ENCODE data around the gene KRT6B. TPM values are rescaled to one million over a fixed set of nuclear protein-coding genes. Genes with fewer than 3 reads are reported as not detected.

Gene KRT6B
- total and polyA plus RNA-seq, 9 of the 15 experiments (the other 6 are each of a cell fraction or from before 2014, with no cell fraction given) = not detected

GRCh38 chr12:52448228-52448627 is 3.7 kb downstream of the KRT6B start:
- Histone ChIP-seq H3K79me2 (ENCODE audit: control insufficient read depth, insufficient read depth, low read length) (no peaks in the 10 kb centered on the region), H3K36me3 (ENCODE audit: control insufficient read depth, insufficient read depth, low read length) (no peaks in the 10 kb centered on the region), H3K27me3 (ENCODE audit: control insufficient read depth in 2 of 2, insufficient read depth in 2 of 2, low read length in 2 of 2) (peaks cover 5 to 33% of the 10 kb centered on the region in 2 experiments; a peak in 2 of 5 replicates), H3K27ac (ENCODE audit: extremely low read depth, low read depth, low read length) (no peak overlapping the region), H3K9me3 (replicated peaks; ENCODE audit: control insufficient read depth, insufficient read depth, low read depth, low read length) (no peaks in the 10 kb centered on the region), H3K9ac (ENCODE audit: insufficient read depth in 1 of 2, low read depth in 2 of 2, low read length in 2 of 2) (no peak overlapping the region), H2AFZ (ENCODE audit: low read depth, low read length) (no peak overlapping the region), H3K9me1 (ENCODE audit: control insufficient read depth, insufficient read depth, low read length) (no peaks in the 10 kb centered on the region), H3K4me2 (ENCODE audit: insufficient read depth, low read length) (no peak overlapping the region), H4K20me1 (replicated peaks; ENCODE audit: control insufficient read depth, insufficient read depth, low read length) (no peaks in the 10 kb centered on the region; the same call in 1 of the 2 replicates), H3K4me1 (replicated peaks in 1 of 2; ENCODE audit: control insufficient read depth in 2 of 2, insufficient read depth in 2 of 2, low read length in 2 of 2) (no peaks in the 10 kb centered on the region), H3K4me3 (no peak overlapping the region)
- no peak for DNase-seq (ENCODE audit: extremely low read depth in 1 of 4, low spot score in 3 of 4)
- in situ Hi-C loops (cut with MboI) (no loop called here), intact Hi-C loops (cut with micrococcal nuclease) (no loop called here)
- 0% methylated on average over 3 of the region's 3 CpGs for WGBS (ENCODE audit: insufficient coverage, low coverage, missing lambda C conversion rate)
- ChIA-PET CTCF (ENCODE audit: low intra/inter-chr PET ratio) (no interaction called here), POLR2A (interaction anchor here (0.6 to 1.1 kb wide), 2 partner anchors 165 to 238 kb away, joined by 3 to 6 read pairs; no protein-coding TSS in a partner anchor)
- FAIRE-seq = no peak
- ATAC-seq = no peak
- no TSS peak for BruUV-seq (replicated peaks)
- no peak for TF ChIP-seq ZFP1 (CRISPR knock-in tag; IDR thresholded peaks at IDR 0.05)
- no peak for TF ChIP-seq THRA (IDR thresholded peaks at IDR 0.05)
- TF ChIP-seq MCM2 (IDR thresholded peaks at IDR 0.05; ENCODE audit: low read depth) = no peak
- no peak for TF ChIP-seq MAX (CRISPR knock-in tag; IDR thresholded peaks at IDR 0.05)
- no peak for TF ChIP-seq TGIF2 (CRISPR knock-in tag; IDR thresholded peaks at IDR 0.05)
- TF ChIP-seq, protein P1, sequence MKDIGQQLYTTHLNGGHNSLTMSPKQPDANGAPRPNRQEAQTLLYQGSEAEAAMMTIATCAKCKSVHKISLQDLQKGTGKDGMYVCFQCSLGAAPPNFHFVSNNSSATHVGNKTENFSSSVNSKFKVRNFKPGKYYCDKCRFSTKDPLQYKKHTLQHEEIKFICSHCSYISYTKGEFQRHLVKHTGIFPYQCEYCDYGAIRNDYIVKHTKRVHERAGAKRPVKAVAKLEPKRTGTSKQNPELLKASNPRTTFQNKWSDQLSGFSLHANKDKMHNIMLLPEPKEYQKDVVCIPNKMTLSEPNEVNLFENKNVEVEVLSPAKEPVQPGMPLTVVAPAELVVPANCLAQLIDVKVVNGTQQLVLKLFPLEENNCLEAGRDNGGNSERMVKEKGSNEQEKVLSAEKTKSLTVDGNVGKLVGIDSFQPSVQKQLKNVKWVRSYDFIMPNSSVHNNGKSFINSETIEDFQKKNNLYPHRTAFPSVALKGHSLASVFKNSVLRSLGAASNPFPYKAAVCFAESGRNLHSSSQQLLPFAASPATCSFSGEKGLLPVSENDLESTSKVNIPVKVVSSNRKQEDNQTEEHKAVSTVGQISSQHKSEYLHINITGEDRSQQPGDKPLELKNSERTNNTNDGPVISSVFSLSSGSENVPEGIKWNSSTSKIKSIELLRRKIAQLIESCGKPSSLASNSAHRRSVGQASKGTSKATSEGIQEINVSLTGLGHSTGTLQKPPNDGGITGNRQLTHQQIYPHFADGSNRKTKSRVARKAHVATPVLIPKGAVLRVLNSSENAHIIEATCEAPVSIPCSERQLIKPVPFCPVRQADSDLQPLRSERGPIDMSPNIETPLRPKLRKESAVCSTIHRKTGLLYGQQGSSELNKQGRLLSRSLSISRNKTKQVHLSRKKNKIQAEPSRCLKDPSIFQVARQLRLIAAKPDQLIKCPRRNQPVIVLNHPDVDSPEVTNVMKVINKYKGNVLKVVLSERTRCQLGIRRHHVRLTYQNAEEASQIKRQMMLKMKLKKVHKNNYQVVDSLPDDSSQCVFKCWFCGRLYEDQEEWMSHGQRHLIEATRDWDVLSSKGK (CRISPR knock-in tag; IDR thresholded peaks at IDR 0.05) = no peak
- TF ChIP-seq, protein P2, sequence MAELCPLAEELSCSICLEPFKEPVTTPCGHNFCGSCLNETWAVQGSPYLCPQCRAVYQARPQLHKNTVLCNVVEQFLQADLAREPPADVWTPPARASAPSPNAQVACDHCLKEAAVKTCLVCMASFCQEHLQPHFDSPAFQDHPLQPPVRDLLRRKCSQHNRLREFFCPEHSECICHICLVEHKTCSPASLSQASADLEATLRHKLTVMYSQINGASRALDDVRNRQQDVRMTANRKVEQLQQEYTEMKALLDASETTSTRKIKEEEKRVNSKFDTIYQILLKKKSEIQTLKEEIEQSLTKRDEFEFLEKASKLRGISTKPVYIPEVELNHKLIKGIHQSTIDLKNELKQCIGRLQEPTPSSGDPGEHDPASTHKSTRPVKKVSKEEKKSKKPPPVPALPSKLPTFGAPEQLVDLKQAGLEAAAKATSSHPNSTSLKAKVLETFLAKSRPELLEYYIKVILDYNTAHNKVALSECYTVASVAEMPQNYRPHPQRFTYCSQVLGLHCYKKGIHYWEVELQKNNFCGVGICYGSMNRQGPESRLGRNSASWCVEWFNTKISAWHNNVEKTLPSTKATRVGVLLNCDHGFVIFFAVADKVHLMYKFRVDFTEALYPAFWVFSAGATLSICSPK (IDR thresholded peaks at IDR 0.05; ENCODE audit: borderline replicate concordance) = no peak
- TF ChIP-seq ZEB2 (IDR thresholded peaks at IDR 0.05) = no peak
- no peak for TF ChIP-seq RAD51 (IDR thresholded peaks at IDR 0.05; ENCODE audit: borderline replicate concordance, low read depth)
- TF ChIP-seq NFE2L1 (tag; IDR thresholded peaks at IDR 0.05; ENCODE audit: borderline replicate concordance, low read depth) = no peak
- no peak for TF ChIP-seq ETV1 (tag; conservative IDR thresholded peaks at IDR 0.05; ENCODE audit: low read depth)
- TF ChIP-seq HINFP (tag; conservative IDR thresholded peaks at IDR 0.05; ENCODE audit: low read depth) = no peak
- TF ChIP-seq ZBTB17 (CRISPR knock-in tag; IDR thresholded peaks at IDR 0.05) = no peak
- no peak for TF ChIP-seq PRPF4 (IDR thresholded peaks at IDR 0.05; ENCODE audit: insufficient read depth, low read depth, low read length, poor library complexity, severe bottlenecking)
- TF ChIP-seq CTBP1 (IDR thresholded peaks at IDR 0.05; ENCODE audit: borderline replicate concordance) = no peak
